GM18517 (cell line): ENCODE results near the gene PDIA4.

Source experiments
- ATAC-seq: cut with Tn5 transposase; IDR thresholded peaks from one replicate; pipeline ENCODE4 v1.9.1; 2021; ENCODE audit warnings: mild to moderate bottlenecking, moderate library complexity; ENCODE audit not compliant: unreplicated experiment

Gene PDIA4

GRCh38 chr7:148975896-148976295 lies 52.4 kb downstream of the PDIA4 start:
- ATAC-seq = no peak

- no peak for ATAC-seq
Observed at GRCh38 chr7:148973256-148973655, 55.0 kb downstream of the PDIA4 start.

GRCh38 chr7:148972375-148972774 lies 55.9 kb downstream of the PDIA4 start:
- no peak for ATAC-seq

GRCh38 chr7:148967602-148968001 lies 60.7 kb downstream of the PDIA4 start:
- ATAC-seq = no peak

DNA sequence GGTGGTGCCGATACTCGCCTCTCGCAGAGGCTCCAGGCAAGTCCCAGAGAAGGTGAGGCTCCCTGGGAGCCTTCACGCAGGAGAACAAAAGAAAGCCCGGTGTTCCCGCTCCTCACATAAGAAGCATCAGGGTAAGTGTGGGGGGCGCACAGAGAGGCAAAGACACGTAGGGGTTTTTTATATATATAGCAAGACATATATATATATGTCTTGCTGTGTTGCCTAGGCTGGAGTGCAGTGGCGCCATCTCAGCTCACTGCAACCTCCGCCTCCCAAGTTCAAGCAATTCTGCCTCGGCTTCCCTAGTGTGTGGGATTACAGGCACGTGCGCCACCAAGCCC lies 61.3 kb downstream of the PDIA4 start:
- peak; percentile 21 for ATAC-seq

- no peak for ATAC-seq
Observed at GRCh38 chr7:148964483-148965267, 63.6 kb downstream of the PDIA4 start.

- ATAC-seq = no peak
Observed at GRCh38 chr7:148963583-148964482, 64.5 kb downstream of the PDIA4 start.

- peak; percentile 58 for ATAC-seq
Observed at GRCh38 chr7:148962823-148963582, 65.3 kb downstream of the PDIA4 start.

DNA sequence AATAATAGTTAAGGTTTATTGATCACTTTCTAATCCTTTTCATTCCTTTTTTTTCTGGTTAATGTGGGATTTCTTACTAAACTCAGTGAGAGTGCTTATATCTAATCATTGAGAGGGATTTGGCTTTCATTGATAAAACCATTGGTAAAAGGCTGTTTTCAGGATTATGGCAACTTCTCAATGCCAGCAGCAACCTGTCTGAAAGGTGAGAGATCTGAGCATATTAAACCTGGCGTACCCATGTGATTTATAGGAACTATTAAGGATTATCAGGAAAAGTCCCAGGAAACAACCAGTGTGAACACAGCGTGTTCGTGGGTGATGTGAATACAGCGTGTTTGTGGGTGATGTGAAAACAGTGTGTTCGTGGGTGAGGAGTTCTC lies 65.9 kb downstream of the PDIA4 start:
- peak; percentile 4 for ATAC-seq

GRCh38 chr7:148959726-148960125 lies 68.6 kb downstream of the PDIA4 start:
- no peak for ATAC-seq

DNA sequence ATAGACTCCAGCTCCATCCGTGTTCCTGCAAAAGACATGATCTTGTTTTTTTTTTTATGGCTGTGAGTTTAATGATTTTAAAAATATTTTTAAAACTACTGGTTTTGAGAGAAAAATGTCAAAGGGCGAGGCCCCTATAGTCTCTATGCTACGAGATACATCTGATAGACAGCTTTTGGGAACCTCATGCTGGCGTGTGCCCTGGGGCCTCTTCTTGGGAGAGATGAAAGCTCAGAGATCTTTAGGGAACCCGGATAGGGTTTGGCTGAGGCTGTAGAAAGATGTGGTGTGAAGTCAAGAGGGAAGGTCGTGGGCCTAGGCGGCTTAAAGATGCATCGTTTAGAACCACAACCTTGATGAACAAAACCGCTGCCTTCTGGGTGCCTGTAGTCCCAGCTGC lies 70.2 kb downstream of the PDIA4 start:
- ATAC-seq = no peak

GRCh38 chr7:148954766-148955165 lies 73.5 kb downstream of the PDIA4 start:
- ATAC-seq = no peak

GRCh38 chr7:148953676-148954075 lies 74.6 kb downstream of the PDIA4 start:
- ATAC-seq = no peak
